ENCODE measurements around the gene TMEM132C. TPM values are rescaled to one million over a fixed set of nuclear protein-coding genes. Genes with fewer than 3 reads are reported as not detected.

Gene TMEM132C
- total RNA-seq, 4 donors from 2014 or later: 2.4 to 5.5 (median 3.3) TPM

GRCh38 chr12:128339631-128340030 is 72.7 kb downstream of the TMEM132C start:
- WGBS, 2 donors (ENCODE audit: low coverage in 1 of 2): 50% methylated on average over 1 of the region's 1 CpG; no CpG with 5 or more reads in 1 of the 2 donors
- Histone ChIP-seq H3K9me3 (peaks cover 0 to 3% (median 0%) of the 10 kb centered on the region in 3 donors), H3K27ac (peak overlapping the region in 2 of 4 donors; percentile 17 to 26), H3K4me3 (no peak overlapping the region), H3K27me3 (peaks cover 43% of the 10 kb centered on the region), H3K4me1 (peaks cover 0 to 15% (median 0%) of the 10 kb centered on the region in 3 donors), H3K36me3 (no peaks in the 10 kb centered on the region)
- no peak for ATAC-seq
- TF ChIP-seq CTCF (IDR thresholded peaks at IDR 0.05) (no peak), POLR2A (IDR thresholded peaks at IDR 0.05) (no peak), EP300 (IDR thresholded peaks at IDR 0.05) (no peak), POLR2AphosphoS5 (IDR thresholded peaks at IDR 0.05) (no peak)

GRCh38 chr12:128353301-128353700 is 86.3 kb downstream of the TMEM132C start:
- TF ChIP-seq POLR2A (IDR thresholded peaks at IDR 0.05) (no peak), POLR2AphosphoS5 (IDR thresholded peaks at IDR 0.05) (no peak), CTCF (IDR thresholded peaks at IDR 0.05) (no peak), EP300 (IDR thresholded peaks at IDR 0.05) (no peak)
- no peaks in the 10 kb centered on the region for H3K36me3 ChIP-seq
- H3K4me3 ChIP-seq: no peak overlapping the region
- 27% methylated on average over 2 of the region's 12 CpGs; no CpG with 5 or more reads in 1 of the 2 donors for WGBS, 2 donors (ENCODE audit: low coverage in 1 of 2)
- peaks cover 31% of the 10 kb centered on the region for H3K27me3 ChIP-seq
- ATAC-seq: no peak
- no peak overlapping the region for H3K27ac ChIP-seq
- no peaks in the 10 kb centered on the region for H3K4me1 ChIP-seq
- H3K9me3 ChIP-seq: peaks cover 0 to 15% (median 0%) of the 10 kb centered on the region in 3 donors

- no peak overlapping the region for H3K4me3 ChIP-seq
- WGBS, 2 donors (ENCODE audit: low coverage in 1 of 2): 66 to 72% methylated on average over 7 of the region's 7 CpGs
- no peaks in the 10 kb centered on the region for H3K4me1 ChIP-seq
- peaks cover 0 to 9% (median 0%) of the 10 kb centered on the region in 3 donors for H3K9me3 ChIP-seq
- no peak for ATAC-seq
- no peak overlapping the region for H3K27ac ChIP-seq
- no peaks in the 10 kb centered on the region for H3K36me3 ChIP-seq
- H3K27me3 ChIP-seq: peaks cover 34% of the 10 kb centered on the region
- TF ChIP-seq EP300 (IDR thresholded peaks at IDR 0.05): no peak
- TF ChIP-seq CTCF (IDR thresholded peaks at IDR 0.05): no peak
- no peak for TF ChIP-seq POLR2A (IDR thresholded peaks at IDR 0.05)
- no peak for TF ChIP-seq POLR2AphosphoS5 (IDR thresholded peaks at IDR 0.05)
Observed at GRCh38 chr12:128356547-128356946, 89.6 kb downstream of the TMEM132C start.

- no peak for ATAC-seq
- H3K27ac ChIP-seq: no peak overlapping the region
- peaks cover 0 to 15% (median 0%) of the 10 kb centered on the region in 3 donors for H3K4me1 ChIP-seq
- no peaks in the 10 kb centered on the region for H3K9me3 ChIP-seq
- H3K36me3 ChIP-seq: no peaks in the 10 kb centered on the region
- TF ChIP-seq CTCF (IDR thresholded peaks at IDR 0.05) (no peak), EP300 (IDR thresholded peaks at IDR 0.05) (no peak), POLR2A (IDR thresholded peaks at IDR 0.05) (no peak), POLR2AphosphoS5 (IDR thresholded peaks at IDR 0.05) (no peak)
- peaks cover 52% of the 10 kb centered on the region for H3K27me3 ChIP-seq
- no peak overlapping the region for H3K4me3 ChIP-seq
- 33 to 45% methylated on average over 4 to 6 of the region's 7 CpGs for WGBS, 2 donors (ENCODE audit: low coverage in 1 of 2)
Observed at GRCh38 chr12:128361400-128361995, 94.5 kb downstream of the TMEM132C start.

- 40 to 53% methylated on average over 6 of the region's 6 CpGs for WGBS, 2 donors (ENCODE audit: low coverage in 1 of 2)
- ATAC-seq: no peak
- TF ChIP-seq POLR2AphosphoS5 (IDR thresholded peaks at IDR 0.05): no peak
- no peak for TF ChIP-seq POLR2A (IDR thresholded peaks at IDR 0.05)
- TF ChIP-seq EP300 (IDR thresholded peaks at IDR 0.05): no peak
- TF ChIP-seq CTCF (IDR thresholded peaks at IDR 0.05): no peak
- H3K4me1 ChIP-seq: peaks cover 0 to 18% (median 0%) of the 10 kb centered on the region in 3 donors
- H3K27me3 ChIP-seq: peaks cover 58% of the 10 kb centered on the region
- H3K36me3 ChIP-seq: no peaks in the 10 kb centered on the region
- no peak overlapping the region for H3K4me3 ChIP-seq
- no peaks in the 10 kb centered on the region for H3K9me3 ChIP-seq
- no peak overlapping the region for H3K27ac ChIP-seq
Observed at GRCh38 chr12:128365032-128365431, 98.1 kb downstream of the TMEM132C start.
